ENCODE data around the gene TRHDE.
"Not testable (repeated sequence)": the region's sequence is repeated elsewhere in the genome, so short reads cannot be mapped to it uniquely, and the experiment has no call there.

TRHDE gene

DNA sequence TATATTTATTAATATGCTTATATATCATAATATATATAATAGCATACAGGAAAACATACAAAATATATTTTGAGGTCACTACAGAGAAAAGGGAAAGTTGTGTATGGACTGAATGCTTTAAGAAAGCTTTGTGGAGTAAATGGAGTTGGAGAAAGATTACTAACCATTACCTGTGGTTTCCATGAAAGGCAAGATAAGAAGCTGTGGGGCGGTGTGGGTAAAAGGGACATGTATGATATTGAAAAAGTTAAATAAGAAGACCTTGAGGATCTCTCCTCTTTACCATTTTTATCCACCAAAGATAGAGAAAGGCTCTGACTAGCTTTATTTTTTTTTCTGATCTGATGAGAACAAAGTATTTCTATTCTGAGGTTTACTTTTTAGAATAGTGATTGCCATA lies 404.4 kb downstream of the TRHDE start:
- DNase-seq, result no peak
- CTCF ChIA-PET, result no interaction called here
- H3K4me3 Mint-ChIP-seq, result no peak overlapping the region
- H3K27ac Mint-ChIP-seq, result no peak overlapping the region
- H3K36me3 Mint-ChIP-seq, result no peaks in the 10 kb centered on the region
- H3K4me1 Mint-ChIP-seq, result no peaks in the 10 kb centered on the region
- H3K9me3 Mint-ChIP-seq, result no peaks in the 10 kb centered on the region
- no peaks in the 10 kb centered on the region for H3K27me3 Mint-ChIP-seq

DNA sequence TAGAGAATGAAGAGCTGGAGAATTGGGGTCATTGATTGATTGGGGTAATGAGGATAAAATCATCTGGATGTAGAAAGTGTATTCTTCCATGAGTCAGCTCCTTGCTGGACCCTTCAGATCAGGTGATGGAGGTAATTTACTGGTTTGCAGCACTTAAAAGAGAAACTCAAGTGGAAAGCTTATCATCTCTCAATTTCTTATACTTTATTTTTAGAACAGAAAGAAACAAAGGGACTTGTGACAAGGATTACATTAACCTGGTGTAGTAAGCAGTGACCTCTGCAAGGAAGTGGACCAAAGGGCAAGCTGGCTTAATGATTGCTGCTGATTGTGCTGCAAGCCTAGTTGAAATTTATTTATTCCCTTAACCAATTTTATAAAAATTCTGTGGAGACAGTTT lies 405.0 kb downstream of the TRHDE start:
- Mint-ChIP-seq H3K36me3 (no peaks in the 10 kb centered on the region), H3K4me3 (no peak overlapping the region)
- CTCF ChIA-PET, result no interaction called here

DNA sequence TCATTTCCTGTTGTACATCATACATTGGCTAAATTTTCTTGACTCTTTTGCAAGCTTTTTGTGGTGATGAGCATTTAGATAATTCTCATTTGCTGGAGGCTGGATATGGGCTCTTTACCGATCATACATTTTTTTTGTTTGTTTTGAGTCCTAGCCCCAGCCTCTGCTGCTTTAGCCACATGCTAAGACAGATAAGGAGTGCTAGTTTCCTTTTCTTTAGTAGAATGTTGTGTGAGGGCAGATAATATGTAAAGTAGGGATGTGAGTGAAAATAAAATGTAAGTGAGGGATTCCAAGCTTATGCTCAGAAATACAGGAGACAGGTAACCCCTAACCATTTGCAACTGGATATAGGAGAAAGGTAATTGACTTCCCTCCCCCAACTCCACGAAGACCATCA lies 405.7 kb downstream of the TRHDE start:
- no peaks in the 10 kb centered on the region for H3K36me3 Mint-ChIP-seq
- H3K9me3 Mint-ChIP-seq, result no peaks in the 10 kb centered on the region
- H3K27ac Mint-ChIP-seq, result no peak overlapping the region
- no peak for DNase-seq
- no peak overlapping the region for H3K4me3 Mint-ChIP-seq
- H3K4me1 Mint-ChIP-seq, result no peaks in the 10 kb centered on the region
- CTCF ChIA-PET, result no interaction called here
- no peaks in the 10 kb centered on the region for H3K27me3 Mint-ChIP-seq

More for the DNA sequence above, 405.0 kb downstream of the TRHDE start:
- no peaks in the 10 kb centered on the region for H3K27me3 Mint-ChIP-seq
- H3K4me1 Mint-ChIP-seq, result no peaks in the 10 kb centered on the region
- no peak overlapping the region for H3K27ac Mint-ChIP-seq
- H3K9me3 Mint-ChIP-seq, result no peaks in the 10 kb centered on the region
- no peak for DNase-seq

DNA sequence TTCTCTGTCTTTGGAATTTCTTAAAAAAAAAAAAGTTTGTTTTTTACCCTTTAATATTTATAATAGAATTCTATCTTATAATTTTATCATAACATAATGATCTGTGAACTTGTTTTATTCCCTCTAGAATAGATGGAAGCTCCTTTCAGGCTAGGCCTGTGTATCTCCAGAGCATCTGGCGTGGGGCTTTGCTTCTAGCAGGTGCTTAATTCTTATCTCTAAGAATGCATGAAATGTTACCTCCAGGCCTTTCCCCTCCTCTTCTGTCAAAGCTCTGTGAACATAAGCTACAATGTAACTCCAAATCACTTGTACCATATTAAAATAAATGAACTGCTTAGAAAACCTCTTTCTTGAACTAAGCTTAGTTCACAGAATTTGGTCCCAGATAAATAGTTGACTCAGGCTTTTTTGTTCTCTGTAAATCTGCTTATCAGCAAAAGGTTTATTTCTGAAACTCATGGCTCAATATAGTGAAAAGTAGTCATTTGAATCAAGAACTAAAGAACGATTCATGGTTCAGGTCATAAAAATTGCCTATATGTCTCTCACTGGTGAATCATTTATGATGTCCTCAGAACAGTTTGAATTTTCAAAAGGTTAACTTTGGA lies 407.1 kb downstream of the TRHDE start:
- DNase-seq, result no peak
- H3K4me1 Mint-ChIP-seq, result no peaks in the 10 kb centered on the region
- no peaks in the 10 kb centered on the region for H3K9me3 Mint-ChIP-seq
- CTCF ChIA-PET, result no interaction called here
- no peaks in the 10 kb centered on the region for H3K27me3 Mint-ChIP-seq
- no peak overlapping the region for H3K4me3 Mint-ChIP-seq
- no peak overlapping the region for H3K27ac Mint-ChIP-seq
- H3K36me3 Mint-ChIP-seq, result no peaks in the 10 kb centered on the region

DNA sequence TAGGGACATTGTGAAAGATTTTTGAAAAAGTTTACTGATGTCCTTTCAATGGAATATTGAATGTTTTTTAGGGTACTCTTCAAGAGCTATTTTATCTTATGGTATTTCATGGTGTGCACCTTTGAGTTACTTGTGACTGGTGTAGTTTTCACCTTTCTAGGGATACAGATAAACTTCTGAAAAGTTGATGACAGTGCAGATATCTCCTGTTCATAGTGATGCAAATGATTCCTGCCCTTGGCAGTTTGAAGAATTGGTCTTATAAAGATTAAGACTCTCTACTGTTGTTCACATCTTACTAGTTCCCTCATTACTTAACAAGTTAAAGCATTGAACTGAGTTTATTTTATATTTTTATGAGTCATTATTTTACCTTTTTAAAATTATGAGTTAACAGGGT lies 408.9 kb downstream of the TRHDE start:
- H3K9me3 Mint-ChIP-seq, result no peaks in the 10 kb centered on the region
- H3K36me3 Mint-ChIP-seq, result no peaks in the 10 kb centered on the region
- CTCF ChIA-PET, result no interaction called here
- H3K27ac Mint-ChIP-seq, result no peak overlapping the region
- DNase-seq, result no peak
- H3K4me3 Mint-ChIP-seq, result no peak overlapping the region
- H3K27me3 Mint-ChIP-seq, result no peaks in the 10 kb centered on the region
- H3K4me1 Mint-ChIP-seq, result no peaks in the 10 kb centered on the region

DNA sequence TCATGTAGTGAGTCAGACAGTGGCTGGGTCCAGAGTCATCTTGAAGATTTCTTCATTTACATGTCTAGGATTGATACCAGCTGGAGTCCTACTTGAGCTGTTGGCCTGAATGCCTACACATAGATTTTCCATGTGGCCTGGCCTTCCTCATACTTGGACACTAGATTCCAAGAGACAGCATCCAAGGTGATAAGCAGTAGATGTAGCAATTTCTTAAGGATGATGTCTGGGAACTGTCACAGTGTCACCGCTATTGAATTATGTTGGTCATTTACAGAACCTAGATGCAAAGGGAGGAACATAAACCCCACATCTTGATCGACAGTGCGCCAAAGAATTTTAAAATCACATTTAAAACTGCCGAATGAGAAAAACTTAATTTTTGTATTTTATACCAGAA lies 412.3 kb downstream of the TRHDE start:
- CTCF ChIA-PET, result no interaction called here
- no peaks in the 10 kb centered on the region for H3K27me3 Mint-ChIP-seq
- H3K4me3 Mint-ChIP-seq, result no peak overlapping the region
- no peak for DNase-seq
- H3K4me1 Mint-ChIP-seq, result no peaks in the 10 kb centered on the region
- no peak overlapping the region for H3K27ac Mint-ChIP-seq
- H3K36me3 Mint-ChIP-seq, result no peaks in the 10 kb centered on the region
- H3K9me3 Mint-ChIP-seq, result no peaks in the 10 kb centered on the region

DNA sequence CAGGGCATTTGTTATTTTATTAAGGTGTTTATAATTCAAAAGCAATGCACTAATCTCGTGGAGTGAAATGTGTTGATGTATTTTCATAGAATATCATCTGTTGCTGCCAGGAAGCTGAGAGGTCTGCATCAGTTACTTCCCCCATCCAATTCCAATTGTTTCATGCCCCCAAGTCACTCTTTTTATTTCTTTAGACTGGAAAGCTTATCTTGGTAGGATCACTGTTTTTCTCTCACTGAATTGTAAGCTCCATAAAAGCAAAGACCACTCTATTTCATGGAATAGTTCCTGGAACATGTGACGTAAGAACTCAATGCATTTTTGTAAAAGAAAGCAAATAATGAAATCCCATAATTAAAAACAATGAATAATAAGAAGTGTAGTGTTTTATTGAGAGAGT lies 420.2 kb downstream of the TRHDE start:
- Mint-ChIP-seq H3K4me1 (no peaks in the 10 kb centered on the region), H3K4me3 (no peak overlapping the region), H3K36me3 (no peaks in the 10 kb centered on the region), H3K27me3 (no peaks in the 10 kb centered on the region), H3K9me3 (no peaks in the 10 kb centered on the region), H3K27ac (no peak overlapping the region)
- no peak for DNase-seq
- CTCF ChIA-PET, result no interaction called here

DNA sequence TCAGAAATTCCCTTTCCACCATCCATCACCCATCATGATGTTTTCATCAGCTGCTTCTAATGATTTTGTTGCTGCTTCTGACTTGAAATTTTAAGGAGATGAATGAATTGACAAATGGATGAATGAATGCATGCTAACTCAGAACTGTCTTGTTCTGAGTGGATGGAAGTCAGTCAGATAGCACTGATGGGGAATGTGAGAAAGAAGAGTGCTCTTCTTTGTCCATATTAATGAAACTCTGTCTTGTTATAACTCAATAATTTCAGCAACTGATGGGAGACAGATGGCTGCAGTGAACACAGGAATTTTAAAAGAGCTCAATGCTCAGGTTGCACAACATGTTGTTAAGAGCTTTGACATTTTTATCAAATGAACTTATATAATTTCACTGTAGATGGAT lies 422.0 kb downstream of the TRHDE start:
- H3K4me1 Mint-ChIP-seq, result no peaks in the 10 kb centered on the region
- CTCF ChIA-PET, result interaction anchor here (0.8 kb wide), 1 partner anchor 60 kb away, joined by 3 read pairs; no protein-coding TSS in a partner anchor
- no peaks in the 10 kb centered on the region for H3K36me3 Mint-ChIP-seq
- H3K27ac Mint-ChIP-seq, result no peak overlapping the region
- no peak for DNase-seq
- H3K27me3 Mint-ChIP-seq, result no peaks in the 10 kb centered on the region
- no peak overlapping the region for H3K4me3 Mint-ChIP-seq
- peaks cover 2% of the 10 kb centered on the region for H3K9me3 Mint-ChIP-seq

DNA sequence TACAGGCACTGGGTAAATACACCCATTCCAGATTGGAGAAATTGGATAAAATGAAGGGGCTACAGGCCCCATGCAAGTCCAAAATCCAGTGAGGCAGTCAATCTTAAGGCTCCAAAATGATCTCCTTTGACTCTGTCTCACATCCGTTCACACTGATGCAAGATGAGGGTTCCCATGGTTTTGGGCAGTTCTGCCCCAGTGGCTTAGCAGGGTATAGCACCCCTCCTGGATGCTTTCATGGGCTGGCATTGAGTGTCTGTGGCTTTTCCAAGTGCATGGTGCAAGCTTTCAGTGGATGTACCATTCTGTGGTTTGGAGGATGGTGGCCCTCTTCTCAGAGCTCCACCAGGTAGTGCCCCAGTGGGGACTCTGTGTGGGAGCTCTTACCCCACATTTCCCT lies 427.2 kb downstream of the TRHDE start:
- no peak overlapping the region for H3K4me3 Mint-ChIP-seq
- CTCF ChIA-PET, result no interaction called here

DNA sequence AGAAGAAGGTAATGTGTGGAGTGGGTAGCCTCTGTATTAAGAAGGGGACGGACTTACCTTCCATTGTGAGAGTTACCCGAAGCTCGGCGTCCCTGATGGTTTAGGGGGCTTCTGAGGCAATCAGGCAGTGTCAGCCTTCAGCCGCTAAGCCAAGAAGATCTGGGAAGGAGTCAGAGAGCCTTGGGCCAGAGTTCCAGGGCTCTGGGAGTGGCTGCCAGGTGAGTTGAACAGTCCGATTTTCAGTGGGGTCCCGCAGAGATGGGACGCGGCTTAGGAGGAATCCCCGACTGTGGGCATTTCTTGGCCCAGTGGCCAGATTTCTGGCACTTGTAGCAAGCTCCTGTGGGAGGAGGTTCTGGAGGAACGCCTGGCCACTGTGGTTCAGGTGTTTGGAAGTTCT lies 439.9 kb downstream of the TRHDE start:
- DNase-seq, CTCF ChIA-PET, H3K27me3 Mint-ChIP-seq, H3K9me3 Mint-ChIP-seq, H3K36me3 Mint-ChIP-seq, H3K4me1 Mint-ChIP-seq, H3K27ac Mint-ChIP-seq, H3K4me3 Mint-ChIP-seq: not testable (repeated sequence)

More for the DNA sequence above, 427.2 kb downstream of the TRHDE start:
- Mint-ChIP-seq H3K27ac (no peak overlapping the region), H3K4me1 (no peaks in the 10 kb centered on the region), H3K27me3 (no peaks in the 10 kb centered on the region), H3K9me3 (peaks cover 10% of the 10 kb centered on the region), H3K36me3 (no peaks in the 10 kb centered on the region)
- DNase-seq, result no peak

DNA sequence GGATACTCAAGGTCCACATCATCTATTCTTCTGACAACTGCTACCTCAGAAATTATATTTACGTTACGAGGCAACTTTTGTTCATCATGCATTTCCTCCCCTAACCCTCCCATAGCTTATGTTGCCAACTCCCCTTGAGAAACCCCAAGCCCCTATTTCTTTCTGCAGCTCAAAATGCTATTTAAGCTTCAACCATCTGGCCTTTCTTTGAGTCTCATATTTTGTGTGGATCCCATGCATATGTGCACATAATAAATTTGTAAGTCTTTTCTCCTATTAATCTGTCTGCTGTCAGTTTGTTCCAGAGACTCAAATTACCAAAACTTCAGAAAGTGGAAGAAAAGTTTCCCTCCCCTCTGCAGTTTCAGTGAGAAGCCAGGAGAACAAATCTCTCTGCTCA lies 444.1 kb downstream of the TRHDE start:
- Mint-ChIP-seq H3K36me3 (no peaks in the 10 kb centered on the region), H3K9me3 (peaks cover 10% of the 10 kb centered on the region), H3K27me3 (no peaks in the 10 kb centered on the region), H3K4me1 (no peaks in the 10 kb centered on the region), H3K27ac (no peak overlapping the region), H3K4me3 (no peak overlapping the region)
- no peak for DNase-seq
- CTCF ChIA-PET, result no interaction called here

DNA sequence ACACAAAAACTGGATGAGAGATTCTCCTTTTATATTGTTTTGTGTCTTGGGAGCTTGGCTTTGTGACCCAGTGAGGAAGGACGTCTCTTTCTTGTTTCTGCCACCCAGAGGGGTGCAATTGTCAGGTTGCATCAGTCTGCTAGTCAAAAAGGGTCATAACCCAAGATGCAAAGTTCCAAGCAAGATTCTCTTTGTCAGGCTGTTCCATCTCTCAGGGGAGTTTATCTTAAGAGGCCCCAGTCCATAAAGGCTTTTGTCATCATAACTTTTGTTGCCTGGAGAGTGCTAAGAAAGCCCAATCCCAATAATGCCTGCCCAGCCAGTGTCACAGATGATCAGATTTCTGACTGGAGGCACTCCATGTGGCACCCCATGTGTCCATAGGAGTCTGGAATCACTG lies 444.9 kb downstream of the TRHDE start:
- Mint-ChIP-seq H3K27ac (no peak overlapping the region), H3K27me3 (no peaks in the 10 kb centered on the region), H3K4me1 (no peaks in the 10 kb centered on the region), H3K4me3 (no peak overlapping the region), H3K9me3 (peaks cover 10% of the 10 kb centered on the region), H3K36me3 (no peaks in the 10 kb centered on the region)
- no peak for DNase-seq
- CTCF ChIA-PET, result no interaction called here

Measured in activated naive CD4-positive, alpha-beta T cell treated with anti-CD3 and anti-CD28 coated beads, Interleukin-2, amount 10 ng/mL, durations not matched to agents 7 days and 5 days (primary cell).